AG09309 (cell line): ENCODE measurements around the gene CDH13.

Experiments
- DNase-seq: peaks from one replicate; pipeline ENCODE4 v3.0.0-alpha.2; 2010; ENCODE audit warnings: low read depth
- H3K4me3 ChIP-seq: 2 replicates; pipeline ENCODE4 v1.5.1; 2011; ENCODE audit warnings: mild to moderate bottlenecking, low read depth, low read length, moderate library complexity; ENCODE audit not compliant: control insufficient read depth
- TF ChIP-seq, protein P1 (sequence below): IDR thresholded peaks from 2 replicates; pipeline ENCODE4 v1.5.1; 2011; ENCODE audit warnings: mild to moderate bottlenecking, low read depth, low read length, inconsistent platforms; ENCODE audit not compliant: insufficient read depth, control insufficient read depth; ENCODE audit errors: missing control alignments

The CDH13 gene

DNA sequence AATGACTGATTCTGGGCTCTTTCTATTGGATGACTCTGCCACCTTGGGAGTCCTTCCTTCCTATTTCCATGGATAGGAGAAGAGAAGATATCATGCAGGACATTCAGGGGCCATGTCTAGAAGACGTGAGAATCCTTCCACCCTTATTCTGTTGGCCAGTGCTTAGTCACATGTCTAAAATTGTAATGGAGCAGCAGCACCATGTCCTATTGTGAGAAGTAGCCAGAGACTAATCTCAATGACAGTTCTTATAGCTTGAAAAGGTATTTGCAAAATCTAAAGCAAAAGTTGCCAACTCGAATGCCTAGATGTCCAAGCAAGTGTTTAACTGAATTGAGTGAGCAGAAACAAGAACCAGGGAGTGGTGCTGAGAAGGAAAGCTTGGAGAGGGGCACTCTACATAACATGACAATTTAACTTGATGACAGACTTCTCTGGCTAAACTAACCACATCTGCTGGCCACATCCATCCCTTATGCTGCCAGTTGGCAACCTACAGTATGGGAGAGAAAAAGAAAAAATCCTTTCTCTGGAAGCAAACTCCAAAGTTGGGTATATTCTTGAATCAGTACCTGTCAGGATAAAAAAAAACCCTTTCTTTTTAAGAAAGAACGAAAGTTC lies 225.7 kb downstream of the CDH13 start:
- no peak overlapping the region for H3K4me3 ChIP-seq
- TF ChIP-seq, protein P1, sequence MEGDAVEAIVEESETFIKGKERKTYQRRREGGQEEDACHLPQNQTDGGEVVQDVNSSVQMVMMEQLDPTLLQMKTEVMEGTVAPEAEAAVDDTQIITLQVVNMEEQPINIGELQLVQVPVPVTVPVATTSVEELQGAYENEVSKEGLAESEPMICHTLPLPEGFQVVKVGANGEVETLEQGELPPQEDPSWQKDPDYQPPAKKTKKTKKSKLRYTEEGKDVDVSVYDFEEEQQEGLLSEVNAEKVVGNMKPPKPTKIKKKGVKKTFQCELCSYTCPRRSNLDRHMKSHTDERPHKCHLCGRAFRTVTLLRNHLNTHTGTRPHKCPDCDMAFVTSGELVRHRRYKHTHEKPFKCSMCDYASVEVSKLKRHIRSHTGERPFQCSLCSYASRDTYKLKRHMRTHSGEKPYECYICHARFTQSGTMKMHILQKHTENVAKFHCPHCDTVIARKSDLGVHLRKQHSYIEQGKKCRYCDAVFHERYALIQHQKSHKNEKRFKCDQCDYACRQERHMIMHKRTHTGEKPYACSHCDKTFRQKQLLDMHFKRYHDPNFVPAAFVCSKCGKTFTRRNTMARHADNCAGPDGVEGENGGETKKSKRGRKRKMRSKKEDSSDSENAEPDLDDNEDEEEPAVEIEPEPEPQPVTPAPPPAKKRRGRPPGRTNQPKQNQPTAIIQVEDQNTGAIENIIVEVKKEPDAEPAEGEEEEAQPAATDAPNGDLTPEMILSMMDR, result no peak
- DNase-seq, result no peak

DNA sequence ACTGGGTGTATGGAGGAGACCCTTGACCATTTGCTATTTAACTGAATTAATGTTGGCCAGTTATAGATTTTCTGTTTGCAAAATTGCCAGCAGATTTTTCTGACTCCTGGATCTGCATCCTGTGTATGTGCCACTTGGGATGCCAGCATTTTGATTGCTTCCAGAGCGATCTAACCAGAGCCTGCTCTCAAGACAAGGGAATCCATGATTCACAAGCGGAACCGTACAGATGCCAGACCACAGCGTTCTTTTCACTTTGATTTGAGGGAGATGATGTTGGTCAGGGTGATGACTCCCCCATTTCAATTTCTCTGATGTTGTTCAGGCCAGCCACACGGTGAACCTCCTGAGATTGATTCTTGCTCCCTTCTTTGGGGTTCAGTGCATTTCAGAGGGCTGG lies 228.7 kb downstream of the CDH13 start:
- DNase-seq, result peak; percentile 57
- TF ChIP-seq, protein P1, result no peak
- no peak overlapping the region for H3K4me3 ChIP-seq

DNA sequence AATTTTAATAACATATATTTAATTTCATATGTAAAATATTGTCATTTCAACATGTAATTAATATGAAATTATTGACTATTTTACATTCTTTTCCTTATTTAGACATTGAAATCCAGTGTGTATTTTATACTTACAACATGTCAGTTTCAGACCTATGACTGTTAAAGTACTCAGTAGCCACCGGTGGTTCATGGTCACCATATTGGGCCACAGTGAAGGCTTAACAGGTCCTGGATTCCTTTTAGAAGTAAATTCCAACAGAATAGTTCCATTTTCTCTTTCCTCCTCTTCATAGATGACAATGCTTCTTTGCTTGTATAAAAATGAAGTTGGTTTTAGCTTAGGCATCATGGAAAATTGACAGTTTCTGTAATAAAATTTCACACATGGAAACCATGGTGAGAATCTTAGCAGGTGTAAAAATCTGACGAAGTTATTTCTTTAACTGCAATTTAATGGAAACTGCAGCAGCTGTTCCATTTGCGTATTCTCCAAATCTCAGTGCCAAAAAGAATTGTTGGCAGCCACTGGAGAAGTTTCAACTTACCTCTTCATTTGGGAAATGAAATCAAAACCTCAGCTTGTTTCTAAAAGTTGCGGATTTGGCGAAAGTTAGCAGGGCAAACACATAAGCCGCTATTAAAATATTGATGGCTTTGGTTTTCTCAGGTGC lies 231.1 kb downstream of the CDH13 start:
- no peak overlapping the region for H3K4me3 ChIP-seq
- no peak for DNase-seq
- TF ChIP-seq, protein P1, result no peak

DNA sequence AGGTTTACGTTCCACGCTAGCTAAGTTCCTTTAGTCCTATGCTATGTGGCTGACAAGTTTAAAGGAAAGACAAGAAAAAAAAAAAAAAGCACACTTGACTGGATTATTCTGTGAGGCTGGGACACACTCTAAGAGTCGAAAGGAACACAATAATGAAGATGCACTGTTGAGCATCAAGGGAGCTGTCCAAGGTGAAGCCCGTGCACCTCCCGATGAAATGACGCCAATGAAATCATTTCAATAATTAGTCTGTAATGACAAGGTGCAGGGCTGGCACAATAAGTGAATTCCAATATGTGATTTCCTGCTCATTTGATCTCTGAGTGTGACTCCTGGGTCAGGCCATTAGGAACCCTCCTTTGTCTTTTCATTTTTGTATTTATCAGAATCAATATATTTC lies 232.9 kb downstream of the CDH13 start:
- H3K4me3 ChIP-seq, result no peak overlapping the region
- TF ChIP-seq, protein P1, result no peak
- DNase-seq, result no peak

DNA sequence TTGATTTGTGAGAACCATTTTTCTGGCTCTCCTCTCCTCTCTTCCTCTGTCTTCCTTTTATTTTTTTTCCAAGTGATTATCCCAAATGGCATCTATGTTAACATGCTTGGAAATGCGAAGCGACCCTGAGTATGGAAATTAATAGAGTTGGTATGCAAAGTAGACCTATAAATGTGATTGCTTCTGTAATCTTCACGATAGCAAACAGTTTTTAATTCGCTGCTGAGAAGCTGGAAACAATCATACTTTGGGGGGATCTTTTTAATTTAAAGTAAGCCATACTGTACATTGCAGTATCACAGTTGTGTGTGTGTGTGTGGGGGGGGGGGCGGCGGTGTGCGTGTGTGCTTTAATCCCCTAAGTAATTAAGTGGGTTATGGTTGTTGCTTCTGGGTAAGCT lies 233.3 kb downstream of the CDH13 start:
- TF ChIP-seq, protein P1, result no peak
- no peak overlapping the region for H3K4me3 ChIP-seq
- DNase-seq, result no peak

DNA sequence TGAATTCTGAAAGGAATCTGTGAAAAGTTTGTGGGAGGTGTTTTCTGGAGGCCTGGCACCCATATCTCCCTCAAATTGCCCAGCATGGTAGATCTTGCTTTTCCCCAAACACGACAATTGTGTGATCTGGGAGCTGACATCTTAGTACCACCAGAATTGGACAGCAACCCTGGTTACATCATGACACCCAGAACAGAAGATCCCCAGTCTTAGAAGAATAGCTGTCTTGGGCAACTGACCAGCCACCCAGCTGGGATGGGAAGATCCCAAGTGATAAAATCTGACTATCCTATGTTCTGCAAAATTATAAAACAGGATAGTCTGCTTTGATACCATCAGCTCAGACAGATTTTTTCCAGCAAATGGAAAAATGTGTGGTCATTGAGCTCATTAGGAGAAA lies 235.3 kb downstream of the CDH13 start:
- TF ChIP-seq, protein P1, result no peak
- H3K4me3 ChIP-seq, result no peak overlapping the region
- DNase-seq, result no peak
